GM21515 (cell line): ENCODE results near the gene CRYBG1.

Experiments used
- ATAC-seq: cut with Tn5 transposase; IDR thresholded peaks from one replicate; pipeline ENCODE4 v1.9.1; 2021; ENCODE audit not compliant: unreplicated experiment

Gene CRYBG1

GRCh38 chr6:106458021-106458986, 97.8 kb downstream of the CRYBG1 start:
- no peak for ATAC-seq

DNA sequence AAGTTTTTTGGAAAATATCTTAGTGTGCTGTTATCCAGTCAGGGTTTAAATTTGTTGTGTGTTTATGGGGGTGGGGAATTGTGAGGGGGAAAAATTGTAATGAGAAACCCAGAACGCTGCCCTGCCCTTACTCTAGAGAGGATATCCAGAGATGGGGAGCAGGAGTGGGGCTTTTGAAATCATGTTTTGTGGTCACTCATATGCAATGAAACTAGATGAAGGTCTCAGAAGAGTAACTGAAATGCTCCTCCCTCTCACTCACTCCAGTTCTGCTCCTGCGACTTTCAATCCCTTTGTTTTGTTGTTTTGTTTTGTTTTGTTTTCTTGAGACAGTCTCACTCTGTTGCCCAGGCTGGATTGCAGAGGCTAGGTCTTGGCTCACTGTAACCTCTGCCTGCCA, 100.0 kb downstream of the CRYBG1 start:
- no peak for ATAC-seq

DNA sequence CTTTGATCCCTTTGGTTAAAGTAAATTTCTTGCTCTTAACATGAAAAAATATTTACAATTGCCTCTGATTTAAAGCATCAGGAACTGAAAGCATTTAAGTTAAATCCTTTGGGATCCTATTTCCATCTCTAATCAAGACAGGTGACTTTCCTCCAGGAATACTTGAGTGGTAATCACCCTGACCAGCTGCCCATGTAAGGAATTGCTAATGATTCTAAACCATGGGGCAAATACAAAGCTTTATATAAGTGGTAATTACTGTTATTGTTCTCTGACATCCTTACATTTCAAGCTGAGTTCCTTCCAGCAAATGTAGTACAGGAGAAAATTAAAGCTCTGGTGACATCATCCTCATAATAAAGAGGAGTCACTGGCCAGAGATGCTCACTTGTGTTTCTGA, 100.6 kb downstream of the CRYBG1 start:
- ATAC-seq: no peak

DNA sequence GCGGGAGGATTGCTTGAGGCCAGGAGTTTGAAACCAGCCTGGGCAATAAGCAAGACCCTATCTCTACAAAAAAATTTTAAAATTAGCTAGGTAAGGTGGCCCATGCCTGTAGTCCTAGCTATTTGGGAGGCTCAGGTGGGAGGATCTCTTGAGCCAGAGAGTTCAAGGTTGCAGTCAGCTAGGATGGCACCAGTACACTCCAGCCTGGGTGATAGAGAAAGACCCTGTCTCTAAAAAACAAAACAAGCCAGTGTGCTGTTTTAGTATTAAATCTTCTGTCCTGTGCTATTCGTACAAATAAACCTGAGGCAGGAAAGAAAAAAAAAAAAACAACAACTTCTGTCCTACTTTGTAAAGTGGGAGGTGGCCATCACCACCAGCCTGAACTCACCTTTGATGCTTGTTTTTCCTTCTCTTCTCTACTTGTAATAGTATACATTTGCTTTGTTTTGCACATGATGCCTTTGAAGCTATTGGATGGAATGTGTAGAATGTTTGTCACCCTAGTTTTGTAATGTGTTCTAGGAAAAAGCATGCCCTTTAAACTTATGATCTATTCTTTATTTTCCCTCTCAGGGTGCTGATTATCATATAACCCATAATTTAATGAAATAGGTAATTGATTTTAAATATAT, 102.5 kb downstream of the CRYBG1 start:
- no peak for ATAC-seq

DNA sequence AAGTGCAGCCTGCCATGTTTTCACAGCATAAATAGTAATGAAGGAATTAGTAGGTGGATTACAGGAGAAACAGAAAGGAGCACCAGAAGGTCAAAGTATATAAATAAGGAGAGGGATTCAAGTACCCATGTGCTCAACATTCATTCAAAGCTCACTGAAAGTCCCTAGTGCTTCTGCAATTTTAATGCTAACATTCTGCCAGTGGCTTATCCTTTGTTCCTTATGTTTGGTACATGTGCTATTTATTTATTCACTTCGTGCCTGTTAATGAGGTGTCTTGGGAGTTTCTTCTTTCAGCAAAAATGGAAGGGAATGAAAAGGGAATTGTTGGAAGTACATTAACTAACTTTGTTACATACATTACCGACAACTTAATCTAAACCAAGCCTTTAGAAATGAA, 105.7 kb downstream of the CRYBG1 start:
- no peak for ATAC-seq

- no peak for ATAC-seq
Observed at GRCh38 chr6:106468935-106469334, 108.4 kb downstream of the CRYBG1 start.

GRCh38 chr6:106469882-106470281, 109.4 kb downstream of the CRYBG1 start:
- ATAC-seq: no peak

GRCh38 chr6:106470316-106470715, 109.8 kb downstream of the CRYBG1 start:
- ATAC-seq: no peak

DNA sequence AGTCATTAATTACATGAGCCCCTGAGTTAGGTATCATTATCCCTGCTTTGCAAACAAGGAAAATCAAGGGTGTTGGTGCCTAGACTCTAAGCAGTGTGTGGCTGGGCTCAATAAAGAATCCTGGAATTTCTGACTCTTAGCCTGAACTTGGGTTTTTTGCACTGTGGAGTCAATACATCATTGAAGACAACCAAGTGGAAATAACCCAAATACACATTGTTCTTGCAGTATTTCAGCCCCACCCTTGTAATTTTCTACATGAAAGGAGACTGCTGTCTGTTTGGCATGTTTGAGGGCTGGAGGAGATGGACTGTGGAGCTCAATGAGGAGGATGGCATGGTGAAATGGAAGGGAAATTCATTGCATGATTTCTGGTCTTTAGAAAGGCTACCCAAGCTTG, 110.3 kb downstream of the CRYBG1 start:
- ATAC-seq: no peak

DNA sequence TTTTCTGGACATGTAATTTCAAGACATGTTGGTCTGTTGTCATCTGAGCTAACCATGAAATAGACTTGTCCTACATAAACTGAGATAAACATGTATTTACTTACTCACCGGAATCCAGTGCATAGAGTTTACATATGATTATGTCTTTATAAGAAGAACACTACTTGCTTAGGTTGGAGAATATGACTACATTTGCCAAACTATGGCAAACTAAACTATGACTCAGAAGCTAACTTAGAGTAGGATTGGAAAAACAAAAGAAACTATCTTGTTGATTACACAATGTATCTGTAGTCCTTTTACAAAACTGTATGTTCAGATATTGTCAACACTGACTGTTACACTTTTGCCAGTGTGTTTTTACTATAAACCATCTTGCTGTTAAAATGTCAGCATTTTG, 113.3 kb downstream of the CRYBG1 start:
- no peak for ATAC-seq

- ATAC-seq: no peak
Observed at GRCh38 chr6:106474466-106474865, 113.9 kb downstream of the CRYBG1 start.

- ATAC-seq: no peak
Observed at GRCh38 chr6:106475284-106475683, 114.8 kb downstream of the CRYBG1 start.

DNA sequence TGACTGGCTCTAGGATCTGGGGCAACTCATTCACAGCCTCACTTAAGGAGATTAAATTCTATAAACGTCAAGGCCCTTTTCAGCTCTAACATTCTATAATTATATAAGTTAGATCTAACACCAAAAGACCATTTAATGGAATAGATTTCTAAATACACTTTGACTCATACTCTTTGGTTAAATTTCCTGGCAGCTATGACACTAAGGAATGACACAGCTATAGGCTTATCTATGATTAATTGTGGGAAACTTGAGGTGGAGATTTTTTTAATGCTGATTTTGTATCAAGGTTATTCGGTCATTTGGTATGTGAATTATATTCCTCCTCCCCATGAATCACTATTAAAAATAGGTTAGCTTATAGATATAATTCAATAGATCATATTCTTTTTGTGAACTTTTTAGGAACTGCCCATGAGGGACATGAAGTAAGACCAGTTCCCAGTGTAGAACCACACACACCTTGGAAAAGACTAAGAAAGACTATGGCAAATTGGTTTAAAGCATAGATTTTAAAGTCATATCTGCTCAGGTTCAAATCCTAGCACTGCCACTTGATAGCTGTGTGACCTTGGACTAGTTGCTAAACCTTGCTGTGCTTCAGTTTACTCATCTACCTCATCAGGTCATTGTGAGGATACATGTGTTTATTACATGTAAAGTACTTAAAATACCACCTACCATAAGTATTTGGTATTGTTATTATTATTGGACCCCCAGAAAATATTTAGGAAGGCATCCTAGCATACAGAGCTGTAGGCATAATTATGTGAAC, 116.0 kb downstream of the CRYBG1 start:
- no peak for ATAC-seq

- no peak for ATAC-seq
Observed at GRCh38 chr6:106477146-106477545, 116.6 kb downstream of the CRYBG1 start.

GRCh38 chr6:106477790-106478189, 117.3 kb downstream of the CRYBG1 start:
- ATAC-seq: no peak

GRCh38 chr6:106486236-106486635, 125.7 kb downstream of the CRYBG1 start:
- no peak for ATAC-seq

DNA sequence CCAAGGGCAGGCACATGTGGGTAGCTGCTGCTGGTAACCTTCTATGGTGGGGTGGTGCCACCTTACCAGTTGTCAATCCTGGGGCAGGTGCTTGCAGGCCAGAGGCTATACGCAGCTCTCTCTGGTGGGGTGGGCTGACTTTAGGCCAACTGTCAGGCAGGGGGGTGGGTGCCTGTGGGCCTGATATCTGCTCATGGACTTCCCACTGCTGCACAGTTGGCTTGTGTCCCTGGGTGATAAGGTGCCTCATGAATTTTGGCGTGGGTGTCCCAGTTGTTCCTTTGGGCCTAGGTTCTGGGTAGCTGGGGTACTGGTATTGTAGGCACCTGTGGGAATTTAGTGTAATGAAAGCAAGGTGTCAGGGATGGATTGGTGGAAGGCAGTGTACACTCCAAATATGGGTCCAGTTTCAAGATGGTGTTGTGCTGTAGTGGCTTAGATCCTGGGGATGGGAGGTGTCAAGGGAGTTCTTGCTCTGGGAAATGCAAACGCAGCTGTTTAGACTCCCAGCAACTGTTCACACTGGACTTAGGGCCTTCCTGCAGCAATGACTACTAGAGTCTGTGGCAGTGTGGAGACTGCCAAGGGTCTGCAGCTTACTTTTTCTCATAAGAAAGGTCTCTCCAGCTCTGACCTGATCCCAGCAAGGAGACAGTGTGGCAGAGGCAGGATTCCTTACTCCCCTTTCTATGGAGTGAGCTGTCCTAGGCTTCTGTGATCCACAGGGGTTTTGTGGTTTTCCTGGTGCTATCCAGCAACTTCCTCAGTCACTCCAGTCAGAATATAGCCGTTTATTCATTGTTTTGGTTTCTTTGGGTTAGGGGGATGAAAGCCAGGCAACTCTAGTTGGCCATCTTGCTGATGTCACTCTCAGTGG, 128.2 kb downstream of the CRYBG1 start:
- no peak for ATAC-seq

- no peak for ATAC-seq
Observed at GRCh38 chr6:106490030-106490429, 129.5 kb downstream of the CRYBG1 start.

GRCh38 chr6:106490436-106490835, 129.9 kb downstream of the CRYBG1 start:
- no peak for ATAC-seq

DNA sequence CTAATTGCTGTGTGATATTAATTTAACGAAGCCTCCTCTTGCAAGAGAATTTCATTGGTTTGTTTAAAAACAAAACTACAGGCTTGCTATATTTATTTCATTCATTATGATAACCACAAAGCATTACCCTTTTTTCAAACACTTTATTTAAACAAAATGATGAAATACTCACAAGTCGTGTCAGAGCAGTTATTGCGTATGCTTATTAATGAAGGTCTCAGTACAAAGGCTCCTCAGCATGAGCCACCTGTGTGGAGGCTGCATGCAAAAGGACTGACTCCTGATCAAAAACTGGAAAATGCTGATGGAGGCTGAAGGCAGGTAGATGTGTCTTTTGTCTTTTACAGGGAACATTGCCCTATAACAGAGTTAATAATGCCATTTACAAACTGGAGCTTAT, 130.5 kb downstream of the CRYBG1 start:
- ATAC-seq: no peak

GRCh38 chr6:106495014-106495413, 134.5 kb downstream of the CRYBG1 start:
- no peak for ATAC-seq
